Mesendoderm (in vitro differentiated cells): ENCODE measurements around the gene CPLX3.

Source experiments
- DNase-seq: peaks from one replicate; pipeline ENCODE4 v3.0.0; 2013
- H2AK5ac ChIP-seq: 2 replicates; pipeline ENCODE4 v1.6.1; 2013; ENCODE audit warnings: low read length, inconsistent platforms
- H2BK120ac ChIP-seq: 2 replicates; pipeline ENCODE4 v1.6.1; 2013; ENCODE audit warnings: low read depth, mild to moderate bottlenecking, low read length, moderate library complexity, mixed read lengths
- H2BK15ac ChIP-seq: replicated peaks from 2 replicates; pipeline ENCODE4 v1.6.1; 2013; ENCODE audit warnings: low read depth, mild to moderate bottlenecking, moderate library complexity
- H2BK5ac ChIP-seq: 2 replicates; pipeline ENCODE4 v1.6.1; 2013; ENCODE audit warnings: low read length, inconsistent platforms
- H3K18ac ChIP-seq: 2 replicates; pipeline ENCODE4 v1.6.1; 2013; ENCODE audit warnings: mild to moderate bottlenecking, low read length, mixed read lengths
- H3K23ac ChIP-seq: one replicate; pipeline ENCODE4 v1.6.1; 2013; ENCODE audit warnings: low read length
- H3K27ac ChIP-seq: 2 replicates; pipeline ENCODE4 v1.5.1; 2013; ENCODE audit warnings: low read depth, mild to moderate bottlenecking, inconsistent platforms, low read length, moderate library complexity
- H3K27me3 ChIP-seq: 2 replicates; pipeline ENCODE4 v1.6.1; 2013; ENCODE audit warnings: low read length, control low read depth, mild to moderate bottlenecking, inconsistent platforms; ENCODE audit not compliant: insufficient read depth, poor library complexity
- H3K36me3 ChIP-seq: 2 replicates; pipeline ENCODE4 v1.6.1; 2013; ENCODE audit warnings: low read length, inconsistent platforms; ENCODE audit not compliant: control insufficient read depth, insufficient read depth
- H3K4ac ChIP-seq: one replicate; pipeline ENCODE4 v1.6.1; 2013; ENCODE audit warnings: low read depth, mild to moderate bottlenecking, low read length, moderate library complexity
- H3K4me1 ChIP-seq: 2 replicates; pipeline ENCODE4 v1.6.1; 2013; ENCODE audit warnings: low read depth, low read length, inconsistent platforms; ENCODE audit not compliant: control insufficient read depth
- H3K4me2 ChIP-seq: 2 replicates; pipeline ENCODE4 v1.6.1; 2013; ENCODE audit warnings: low read length
- H3K4me3 ChIP-seq: 2 replicates; pipeline ENCODE4 v1.5.1; 2013; ENCODE audit warnings: mild to moderate bottlenecking, low read length
- H3K56ac ChIP-seq: one replicate; pipeline ENCODE4 v1.6.1; 2013; ENCODE audit warnings: low read length
- H3K79me1 ChIP-seq: 2 replicates; pipeline ENCODE4 v1.6.1; 2013; ENCODE audit warnings: low read length, inconsistent platforms
- H3K79me2 ChIP-seq: 2 replicates; pipeline ENCODE4 v1.6.1; 2013; ENCODE audit warnings: mild to moderate bottlenecking, low read length; ENCODE audit not compliant: control insufficient read depth, insufficient read depth
- H3K9ac ChIP-seq: 2 replicates; pipeline ENCODE4 v1.6.1; 2013; ENCODE audit warnings: low read length, inconsistent platforms
- H4K5ac ChIP-seq: one replicate; pipeline ENCODE4 v1.6.1; 2013; ENCODE audit warnings: low read length
- H4K8ac ChIP-seq: one replicate; pipeline ENCODE4 v1.6.1; 2013; ENCODE audit warnings: low read depth, mild to moderate bottlenecking, control low read depth, low read length, moderate library complexity
- WGBS: extraction: QIAGEN DNeasy Blood & Tissue Kit; methylation state at CpG from one replicate; pipeline ENCODE4 v1.1.7; 2013; ENCODE audit warnings: low lambda C conversion rate, missing lambda C conversion rate; ENCODE audit not compliant: insufficient coverage; ENCODE audit errors: extremely low coverage; 5-methylcytosine and 5-hydroxymethylcytosine counted together

CPLX3 gene

GRCh38 chr15:74841891-74842373 is 15.5 kb downstream of the CPLX3 start:
- Histone ChIP-seq H3K4ac (no peak overlapping the region), H3K4me3 (no peak overlapping the region), H4K8ac (no peak overlapping the region), H3K27ac (no peak overlapping the region), H4K5ac (no peak overlapping the region), H3K79me2 (no peaks in the 10 kb centered on the region), H2BK5ac (no peak overlapping the region), H2BK120ac (no peak overlapping the region), H2AK5ac (no peak overlapping the region), H3K27me3 (no peaks in the 10 kb centered on the region), H3K18ac (no peak overlapping the region), H2BK15ac (no peak overlapping the region), H3K23ac (no peak overlapping the region), H3K9ac (peak overlapping the region; percentile 36), H3K4me1 (peaks cover 3% of the 10 kb centered on the region), H3K56ac (peak overlapping the region; percentile 78), H3K4me2 (peak overlapping the region; percentile 28), H3K79me1 (no peaks in the 10 kb centered on the region), H3K36me3 (no peaks in the 10 kb centered on the region)
- no CpG with 5 or more reads among the region's 14 CpGs for WGBS
- no peak for DNase-seq

GRCh38 chr15:74842581-74843444 is 16.4 kb downstream of the CPLX3 start, which contains the start of gene ULK3:
ULK3 (minus strand) TSS chr15:74843156; CDS start chr15:74843105, 51 bp downstream.
- no CpG with 5 or more reads among the region's 84 CpGs for WGBS
- H3K79me2 ChIP-seq: no peaks in the 10 kb centered on the region
- peaks cover 3% of the 10 kb centered on the region for H3K4me1 ChIP-seq
- peak within 1 kb of the TSS; percentile 91 for H3K4me2 ChIP-seq
- peak within 1 kb of the TSS; percentile 91 for H3K9ac ChIP-seq
- H3K27me3 ChIP-seq: no peaks in the 10 kb centered on the region
- no peak within 1 kb of the TSS for H4K5ac ChIP-seq
- peak within 1 kb of the TSS; percentile 76 for H2BK5ac ChIP-seq
- no peak within 1 kb of the TSS for H2AK5ac ChIP-seq
- no peak within 1 kb of the TSS for H2BK120ac ChIP-seq
- H3K79me1 ChIP-seq: no peaks in the 10 kb centered on the region
- DNase-seq: peak; percentile 97
- H3K4ac ChIP-seq: peak within 1 kb of the TSS; percentile 79
- H3K27ac ChIP-seq: peak within 1 kb of the TSS; percentile 75
- H4K8ac ChIP-seq: peak within 1 kb of the TSS; percentile 39
- peak within 1 kb of the TSS; percentile 45 for H3K23ac ChIP-seq
- H3K18ac ChIP-seq: peak within 1 kb of the TSS; percentile 75
- peak within 1 kb of the TSS; percentile 74 for H3K4me3 ChIP-seq
- H3K56ac ChIP-seq: peak within 1 kb of the TSS; percentile 98
- H3K36me3 ChIP-seq: no peaks in the 10 kb centered on the region
- no peak within 1 kb of the TSS for H2BK15ac ChIP-seq

- H3K27me3 ChIP-seq: no peaks in the 10 kb centered on the region
- no peak overlapping the region for H2BK15ac ChIP-seq
- H3K79me2 ChIP-seq: no peaks in the 10 kb centered on the region
- peak overlapping the region; percentile 45 for H3K23ac ChIP-seq
- H3K36me3 ChIP-seq: no peaks in the 10 kb centered on the region
- peak overlapping the region; percentile 76 for H2BK5ac ChIP-seq
- peak overlapping the region; percentile 75 for H3K27ac ChIP-seq
- H3K18ac ChIP-seq: peak overlapping the region; percentile 54
- peak overlapping the region; percentile 83 for H3K4me2 ChIP-seq
- H4K5ac ChIP-seq: no peak overlapping the region
- H3K4me1 ChIP-seq: peaks cover 3% of the 10 kb centered on the region
- no peak for DNase-seq
- no peak overlapping the region for H2AK5ac ChIP-seq
- no peak overlapping the region for H2BK120ac ChIP-seq
- H3K4ac ChIP-seq: peak overlapping the region; percentile 79
- peak overlapping the region; percentile 93 for H3K56ac ChIP-seq
- H3K9ac ChIP-seq: peak overlapping the region; percentile 85
- no CpG with 5 or more reads among the region's 18 CpGs for WGBS
- peak overlapping the region; percentile 33 for H3K4me3 ChIP-seq
- no peaks in the 10 kb centered on the region for H3K79me1 ChIP-seq
- H4K8ac ChIP-seq: peak overlapping the region; percentile 39
Observed at GRCh38 chr15:74843445-74843828, 17.0 kb downstream of the CPLX3 start.

- Histone ChIP-seq H3K4me2 (no peak overlapping the region), H3K27me3 (no peaks in the 10 kb centered on the region), H3K56ac (peak overlapping the region; percentile 93), H3K9ac (peak overlapping the region; percentile 85), H3K4ac (no peak overlapping the region), H4K5ac (peak overlapping the region; percentile 49), H3K36me3 (no peaks in the 10 kb centered on the region), H3K4me3 (no peak overlapping the region), H2AK5ac (peak overlapping the region; percentile 45), H2BK15ac (no peak overlapping the region), H3K23ac (no peak overlapping the region), H3K18ac (no peak overlapping the region), H2BK5ac (no peak overlapping the region), H2BK120ac (no peak overlapping the region), H3K79me2 (no peaks in the 10 kb centered on the region), H4K8ac (peak overlapping the region; percentile 39), H3K4me1 (peaks cover 3% of the 10 kb centered on the region), H3K27ac (no peak overlapping the region), H3K79me1 (no peaks in the 10 kb centered on the region)
- WGBS: no CpG with 5 or more reads among the region's 12 CpGs
- DNase-seq: no peak
Observed at GRCh38 chr15:74843891-74844299, 17.5 kb downstream of the CPLX3 start.

GRCh38 chr15:74844319-74845207 is 18.1 kb downstream of the CPLX3 start:
- no peak overlapping the region for H2BK15ac ChIP-seq
- no peak overlapping the region for H2BK120ac ChIP-seq
- H3K23ac ChIP-seq: no peak overlapping the region
- H2BK5ac ChIP-seq: no peak overlapping the region
- H3K79me1 ChIP-seq: no peaks in the 10 kb centered on the region
- H3K4me3 ChIP-seq: no peak overlapping the region
- no peaks in the 10 kb centered on the region for H3K36me3 ChIP-seq
- H3K56ac ChIP-seq: no peak overlapping the region
- H2AK5ac ChIP-seq: peak overlapping the region; percentile 45
- H3K9ac ChIP-seq: no peak overlapping the region
- WGBS: no CpG with 5 or more reads among the region's 12 CpGs
- H3K79me2 ChIP-seq: no peaks in the 10 kb centered on the region
- no peaks in the 10 kb centered on the region for H3K27me3 ChIP-seq
- no peak for DNase-seq
- H3K4me1 ChIP-seq: peaks cover 3% of the 10 kb centered on the region
- H4K8ac ChIP-seq: no peak overlapping the region
- H3K27ac ChIP-seq: no peak overlapping the region
- no peak overlapping the region for H3K18ac ChIP-seq
- H3K4me2 ChIP-seq: no peak overlapping the region
- H3K4ac ChIP-seq: no peak overlapping the region
- peak overlapping the region; percentile 49 for H4K5ac ChIP-seq
